HepG2 (cell line): ENCODE results near the gene FAM32A.

Source experiments
- CREM ChIP-seq, 2 experiments: sonication (generic) in 1 of 2; formaldehyde crosslinking in 1 of 2; IDR thresholded peaks; 2 replicates each; pipeline versions ENCODE4 v1.4.0 to v1.6.1; 2016 to 2020; ENCODE audit warnings: antibody characterized with exemption in 1 of 2, mild to moderate bottlenecking in 1 of 2, missing genetic modification reagents in 1 of 2
- ERF ChIP-seq: IDR thresholded peaks from 2 replicates; pipeline ENCODE4 v1.6.1; 2018; ENCODE audit warnings: missing biosample characterization, missing genetic modification reagents
- NFYB ChIP-seq: sonication (generic); formaldehyde crosslinking; IDR thresholded peaks from 2 replicates; pipeline ENCODE4 v1.4.0; 2020; ENCODE audit warnings: missing genetic modification reagents
- RAD51 ChIP-seq: fragments of 450-650 bp; IDR thresholded peaks from 2 replicates; pipeline ENCODE4 v1.6.1; 2016; ENCODE audit warnings: borderline replicate concordance
- SRF ChIP-seq: IDR thresholded peaks from 2 replicates; pipeline ENCODE4 v1.6.1; 2011; ENCODE audit warnings: mild to moderate bottlenecking, low read depth, low read length, moderate library complexity
- SRSF1 ChIP-seq: fragments of 200-400 bp; formaldehyde crosslinking; optimal IDR thresholded peaks from 2 replicates; pipeline ENCODE3; 2017; ENCODE audit warnings: mild to moderate bottlenecking, low read depth, low read length, moderate library complexity
- ZFP36L1 ChIP-seq: sonication (generic); formaldehyde crosslinking; IDR thresholded peaks from 2 replicates; pipeline ENCODE4 v1.8.0; 2022; ENCODE audit warnings: mild to moderate bottlenecking, missing genetic modification reagents, moderate library complexity
- ZFP90 ChIP-seq: sonication (generic); formaldehyde crosslinking; IDR thresholded peaks from 2 replicates; pipeline ENCODE4 v1.8.0; 2022; ENCODE audit warnings: missing genetic modification reagents, mild to moderate bottlenecking, inconsistent platforms, borderline replicate concordance
- TF ChIP-seq, protein P1 (sequence below): sonication (generic); formaldehyde crosslinking; IDR thresholded peaks from 2 replicates; pipeline ENCODE4 v1.4.0; 2020; ENCODE audit warnings: missing genetic modification reagents
- TF ChIP-seq, protein P2 (sequence below): sonication (generic); formaldehyde crosslinking; IDR thresholded peaks from 2 replicates; pipeline ENCODE4 v1.5.0; 2020; ENCODE audit warnings: mild to moderate bottlenecking, missing genetic modification reagents, moderate library complexity

- TF ChIP-seq ERF (no peak), CREM (IDR thresholded peaks at IDR 0.05) (no peak), CREM (CRISPR knock-in tag; IDR thresholded peaks at IDR 0.05) (no peak), NFYB (CRISPR knock-in tag) (no peak), RAD51 (no peak), ZFP36L1 (CRISPR knock-in tag) (no peak), SRF (no peak), SRSF1 (no peak), ZFP90 (CRISPR knock-in tag) (no peak)
- TF ChIP-seq, protein P1, sequence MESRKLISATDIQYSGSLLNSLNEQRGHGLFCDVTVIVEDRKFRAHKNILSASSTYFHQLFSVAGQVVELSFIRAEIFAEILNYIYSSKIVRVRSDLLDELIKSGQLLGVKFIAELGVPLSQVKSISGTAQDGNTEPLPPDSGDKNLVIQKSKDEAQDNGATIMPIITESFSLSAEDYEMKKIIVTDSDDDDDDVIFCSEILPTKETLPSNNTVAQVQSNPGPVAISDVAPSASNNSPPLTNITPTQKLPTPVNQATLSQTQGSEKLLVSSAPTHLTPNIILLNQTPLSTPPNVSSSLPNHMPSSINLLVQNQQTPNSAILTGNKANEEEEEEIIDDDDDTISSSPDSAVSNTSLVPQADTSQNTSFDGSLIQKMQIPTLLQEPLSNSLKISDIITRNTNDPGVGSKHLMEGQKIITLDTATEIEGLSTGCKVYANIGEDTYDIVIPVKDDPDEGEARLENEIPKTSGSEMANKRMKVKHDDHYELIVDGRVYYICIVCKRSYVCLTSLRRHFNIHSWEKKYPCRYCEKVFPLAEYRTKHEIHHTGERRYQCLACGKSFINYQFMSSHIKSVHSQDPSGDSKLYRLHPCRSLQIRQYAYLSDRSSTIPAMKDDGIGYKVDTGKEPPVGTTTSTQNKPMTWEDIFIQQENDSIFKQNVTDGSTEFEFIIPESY (CRISPR knock-in tag), result no peak
- TF ChIP-seq, protein P2, sequence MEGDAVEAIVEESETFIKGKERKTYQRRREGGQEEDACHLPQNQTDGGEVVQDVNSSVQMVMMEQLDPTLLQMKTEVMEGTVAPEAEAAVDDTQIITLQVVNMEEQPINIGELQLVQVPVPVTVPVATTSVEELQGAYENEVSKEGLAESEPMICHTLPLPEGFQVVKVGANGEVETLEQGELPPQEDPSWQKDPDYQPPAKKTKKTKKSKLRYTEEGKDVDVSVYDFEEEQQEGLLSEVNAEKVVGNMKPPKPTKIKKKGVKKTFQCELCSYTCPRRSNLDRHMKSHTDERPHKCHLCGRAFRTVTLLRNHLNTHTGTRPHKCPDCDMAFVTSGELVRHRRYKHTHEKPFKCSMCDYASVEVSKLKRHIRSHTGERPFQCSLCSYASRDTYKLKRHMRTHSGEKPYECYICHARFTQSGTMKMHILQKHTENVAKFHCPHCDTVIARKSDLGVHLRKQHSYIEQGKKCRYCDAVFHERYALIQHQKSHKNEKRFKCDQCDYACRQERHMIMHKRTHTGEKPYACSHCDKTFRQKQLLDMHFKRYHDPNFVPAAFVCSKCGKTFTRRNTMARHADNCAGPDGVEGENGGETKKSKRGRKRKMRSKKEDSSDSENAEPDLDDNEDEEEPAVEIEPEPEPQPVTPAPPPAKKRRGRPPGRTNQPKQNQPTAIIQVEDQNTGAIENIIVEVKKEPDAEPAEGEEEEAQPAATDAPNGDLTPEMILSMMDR (CRISPR knock-in tag), result no peak
These were observed 21.4 kb downstream of the FAM32A start for GRCh38 chr19:16206637-16207036.
